KMS-11 (cell line): ENCODE results near the gene ERCC6L.

ENCODE experiments used
- H2AFZ ChIP-seq: fragments of 200-600 bp; sonication (generic); 2 replicates; pipeline ENCODE4 v1.6.1; 2016; ENCODE audit warnings: antibody characterized with exemption, mixed run types, low read depth
- H3K27ac ChIP-seq: fragments of 200-600 bp; sonication (generic); 2 replicates; pipeline ENCODE4 v1.6.1; 2016; ENCODE audit warnings: mild to moderate bottlenecking, mixed run types
- H3K27me3 ChIP-seq: fragments of 200-600 bp; sonication (generic); 2 replicates; pipeline ENCODE4 v1.6.1; 2017; ENCODE audit warnings: mild to moderate bottlenecking, low read depth, mixed run types, moderate library complexity; ENCODE audit not compliant: insufficient read depth
- H3K36me3 ChIP-seq: fragments of 200-600 bp; sonication (generic); 2 replicates; pipeline ENCODE4 v1.6.1; 2017; ENCODE audit warnings: mild to moderate bottlenecking, mixed run types; ENCODE audit not compliant: insufficient read depth
- H3K4me1 ChIP-seq: fragments of 200-600 bp; sonication (generic); 2 replicates; pipeline ENCODE4 v1.6.1; 2016; ENCODE audit warnings: mild to moderate bottlenecking, low read depth, mixed run types; ENCODE audit not compliant: poor library complexity, severe bottlenecking
- H3K4me2 ChIP-seq: fragments of 200-600 bp; sonication (generic); 2 replicates; pipeline ENCODE4 v1.7.0; 2016; ENCODE audit warnings: mild to moderate bottlenecking, mixed run types
- H3K4me3 ChIP-seq: fragments of 200-600 bp; sonication (generic); IDR thresholded peaks from 2 replicates; pipeline ENCODE4 v1.6.1; 2017; ENCODE audit warnings: low read depth, low read length, mixed read lengths; ENCODE audit not compliant: insufficient read depth
- H3K79me2 ChIP-seq: fragments of 200-600 bp; sonication (generic); 2 replicates; pipeline ENCODE4 v1.6.1; 2016; ENCODE audit warnings: low read depth, mixed run types; ENCODE audit not compliant: insufficient read depth
- H3K9ac ChIP-seq: fragments of 200-600 bp; sonication (generic); 2 replicates; pipeline ENCODE4 v1.6.1; 2016; ENCODE audit warnings: mild to moderate bottlenecking, mixed run types
- H4K20me1 ChIP-seq: fragments of 200-600 bp; sonication (generic); 2 replicates; pipeline ENCODE4 v1.6.1; 2016; ENCODE audit warnings: mild to moderate bottlenecking, mixed run types; ENCODE audit not compliant: insufficient read depth
- TF ChIP-seq, protein P1 (sequence below): fragments of 200-600 bp; sonication (generic); conservative IDR thresholded peaks from 2 replicates; pipeline ENCODE4 v1.6.1; 2017; ENCODE audit warnings: low read depth, mild to moderate bottlenecking, antibody characterized with exemption, low read length, moderate library complexity, mixed read lengths

The ERCC6L gene

DNA sequence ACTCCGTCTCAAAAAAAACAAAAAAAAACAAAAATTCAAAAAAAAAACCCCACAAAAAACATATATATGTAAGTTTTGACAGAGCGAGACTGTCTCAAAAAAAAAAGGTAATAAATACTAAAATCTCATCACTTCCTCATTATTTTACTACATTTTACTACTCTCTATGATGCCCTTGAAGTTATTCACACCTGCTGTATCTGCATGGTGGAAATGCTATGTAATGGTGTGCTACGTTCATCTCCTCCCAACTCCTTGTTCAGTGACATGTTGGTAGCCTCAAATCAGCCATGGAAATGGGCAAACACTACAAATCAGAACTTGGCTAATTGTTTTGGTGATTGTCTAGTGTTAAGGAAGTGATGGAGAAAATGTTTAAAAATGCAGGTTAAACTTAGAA is 26.4 kb upstream of the ERCC6L start:
- Histone ChIP-seq H3K27ac (no peak overlapping the region), H3K79me2 (no peaks in the 10 kb centered on the region), H3K36me3 (no peaks in the 10 kb centered on the region), H3K27me3 (no peaks in the 10 kb centered on the region), H2AFZ (no peak overlapping the region), H4K20me1 (no peaks in the 10 kb centered on the region), H3K9ac (no peak overlapping the region), H3K4me3 (no peak overlapping the region), H3K4me2 (no peak overlapping the region), H3K4me1 (no peaks in the 10 kb centered on the region)
- TF ChIP-seq, protein P1, sequence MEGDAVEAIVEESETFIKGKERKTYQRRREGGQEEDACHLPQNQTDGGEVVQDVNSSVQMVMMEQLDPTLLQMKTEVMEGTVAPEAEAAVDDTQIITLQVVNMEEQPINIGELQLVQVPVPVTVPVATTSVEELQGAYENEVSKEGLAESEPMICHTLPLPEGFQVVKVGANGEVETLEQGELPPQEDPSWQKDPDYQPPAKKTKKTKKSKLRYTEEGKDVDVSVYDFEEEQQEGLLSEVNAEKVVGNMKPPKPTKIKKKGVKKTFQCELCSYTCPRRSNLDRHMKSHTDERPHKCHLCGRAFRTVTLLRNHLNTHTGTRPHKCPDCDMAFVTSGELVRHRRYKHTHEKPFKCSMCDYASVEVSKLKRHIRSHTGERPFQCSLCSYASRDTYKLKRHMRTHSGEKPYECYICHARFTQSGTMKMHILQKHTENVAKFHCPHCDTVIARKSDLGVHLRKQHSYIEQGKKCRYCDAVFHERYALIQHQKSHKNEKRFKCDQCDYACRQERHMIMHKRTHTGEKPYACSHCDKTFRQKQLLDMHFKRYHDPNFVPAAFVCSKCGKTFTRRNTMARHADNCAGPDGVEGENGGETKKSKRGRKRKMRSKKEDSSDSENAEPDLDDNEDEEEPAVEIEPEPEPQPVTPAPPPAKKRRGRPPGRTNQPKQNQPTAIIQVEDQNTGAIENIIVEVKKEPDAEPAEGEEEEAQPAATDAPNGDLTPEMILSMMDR, result no peak

DNA sequence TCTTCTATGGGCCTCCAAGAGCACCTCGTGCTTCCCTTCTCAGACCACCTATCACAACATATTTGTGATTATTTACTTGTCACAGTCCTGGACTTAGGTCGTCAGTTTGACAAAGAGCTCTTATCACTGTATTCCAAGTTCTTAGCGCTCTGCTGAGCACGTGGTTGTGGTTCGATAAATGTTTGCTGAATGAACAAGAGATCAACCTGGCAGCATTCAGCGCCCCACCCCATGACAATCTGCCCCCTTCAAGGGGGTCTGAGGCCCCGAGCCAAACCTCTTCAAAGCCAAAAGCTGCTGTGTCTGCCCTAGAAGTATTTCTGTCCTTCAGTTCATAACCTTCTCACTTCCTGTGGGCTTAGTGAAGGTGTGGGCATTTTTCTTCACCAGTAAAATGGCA is 23.2 kb upstream of the ERCC6L start:
- no peaks in the 10 kb centered on the region for H3K36me3 ChIP-seq

DNA sequence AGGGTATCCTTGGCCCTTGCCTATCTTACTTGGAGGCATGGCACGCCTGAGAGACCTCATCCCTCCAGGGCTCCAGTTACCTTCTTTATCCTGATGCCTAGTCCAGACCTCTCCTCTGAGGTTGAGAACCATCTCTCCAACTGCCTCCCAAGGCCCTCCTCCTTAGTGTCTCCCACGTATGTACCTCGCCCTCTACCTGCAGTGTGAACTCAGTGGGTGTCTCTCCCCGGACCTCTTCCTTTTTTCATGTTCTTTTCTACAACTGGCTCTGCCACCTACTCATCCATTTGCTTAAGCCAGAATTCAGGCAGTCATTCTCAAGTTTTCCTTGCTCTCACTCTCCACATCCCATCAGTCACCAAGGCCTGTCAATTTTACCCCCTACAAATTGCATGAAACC is 21.6 kb upstream of the ERCC6L start:
- Histone ChIP-seq H3K4me3 (no peak overlapping the region), H2AFZ (no peak overlapping the region), H3K79me2 (no peaks in the 10 kb centered on the region), H3K4me2 (no peak overlapping the region), H3K27me3 (no peaks in the 10 kb centered on the region), H3K4me1 (no peaks in the 10 kb centered on the region), H4K20me1 (no peaks in the 10 kb centered on the region), H3K9ac (no peak overlapping the region), H3K36me3 (no peaks in the 10 kb centered on the region), H3K27ac (no peak overlapping the region)
- TF ChIP-seq, protein P1, result no peak

More for the DNA sequence above, 23.2 kb upstream of the ERCC6L start:
- TF ChIP-seq, protein P1, result no peak
- Histone ChIP-seq H2AFZ (no peak overlapping the region), H3K4me2 (no peak overlapping the region), H3K4me3 (no peak overlapping the region), H3K27ac (no peak overlapping the region), H4K20me1 (no peaks in the 10 kb centered on the region), H3K4me1 (no peaks in the 10 kb centered on the region), H3K79me2 (no peaks in the 10 kb centered on the region), H3K27me3 (no peaks in the 10 kb centered on the region), H3K9ac (no peak overlapping the region)

DNA sequence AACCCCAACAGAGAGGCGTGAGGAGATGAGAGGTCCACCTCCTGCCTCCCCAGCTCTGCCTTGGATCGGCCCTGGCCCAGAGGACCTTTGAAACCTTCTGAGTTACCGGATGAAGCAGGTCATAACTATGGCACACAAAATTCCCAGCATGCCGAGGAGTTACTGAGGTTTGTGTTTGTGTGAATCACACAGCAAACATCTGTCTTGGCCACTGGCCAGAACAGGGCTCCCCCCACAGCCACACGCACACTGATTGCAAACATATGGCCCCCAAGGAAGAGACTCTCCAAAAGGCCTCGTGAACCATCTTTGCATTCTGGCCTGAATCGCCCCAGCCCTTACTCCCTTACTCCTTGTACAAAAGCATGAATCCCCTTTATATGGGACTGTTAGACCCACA is 19.3 kb upstream of the ERCC6L start:
- H2AFZ ChIP-seq, result no peak overlapping the region

More for the DNA sequence above, 19.3 kb upstream of the ERCC6L start:
- Histone ChIP-seq H3K4me2 (no peak overlapping the region), H3K4me1 (no peaks in the 10 kb centered on the region), H3K4me3 (no peak overlapping the region), H3K36me3 (no peaks in the 10 kb centered on the region), H3K9ac (no peak overlapping the region), H3K27me3 (no peaks in the 10 kb centered on the region), H3K27ac (no peak overlapping the region), H3K79me2 (no peaks in the 10 kb centered on the region), H4K20me1 (no peaks in the 10 kb centered on the region)
- TF ChIP-seq, protein P1, result no peak
